ENCODE results near the gene GSG1L. TPM values are rescaled to one million over a fixed set of nuclear protein-coding genes. Genes with fewer than 3 reads are reported as not detected.

GSG1L gene
- total and polyA plus RNA-seq, 9 of the 15 experiments (the other 6 are each of a cell fraction or from before 2014, with no cell fraction given), result not detected

GRCh38 chr16:27899736-27900135, 163.8 kb downstream of the GSG1L start:
- Histone ChIP-seq H3K9me3 (replicated peaks; ENCODE audit: control insufficient read depth, insufficient read depth, low read depth, low read length) (no peaks in the 10 kb centered on the region), H3K4me3 (no peak overlapping the region), H4K20me1 (replicated peaks; ENCODE audit: control insufficient read depth, insufficient read depth, low read length) (0 out of 2 replicates have a peak, but pooled peaks cover 3% of the 10 kb centered on the region), H3K9me1 (ENCODE audit: control insufficient read depth, insufficient read depth, low read length) (no peaks in the 10 kb centered on the region), H3K27ac (ENCODE audit: extremely low read depth, low read depth, low read length) (no peak overlapping the region), H3K36me3 (ENCODE audit: control insufficient read depth, insufficient read depth, low read length) (no peaks in the 10 kb centered on the region), H3K79me2 (ENCODE audit: control insufficient read depth, insufficient read depth, low read length) (no peaks in the 10 kb centered on the region), H2AFZ (ENCODE audit: low read depth, low read length) (no peak overlapping the region), H3K4me2 (ENCODE audit: insufficient read depth, low read length) (no peak overlapping the region), H3K9ac (ENCODE audit: insufficient read depth in 1 of 2, low read depth in 2 of 2, low read length in 2 of 2) (no peak overlapping the region), H3K27me3 (ENCODE audit: control insufficient read depth in 2 of 2, insufficient read depth in 2 of 2, low read length in 2 of 2) (peaks cover 16 to 61% of the 10 kb centered on the region in 2 experiments), H3K4me1 (replicated peaks in 1 of 2; ENCODE audit: control insufficient read depth in 2 of 2, insufficient read depth in 2 of 2, low read length in 2 of 2) (no peaks in the 10 kb centered on the region)
- ATAC-seq (no peak), DNase-seq (ENCODE audit: extremely low read depth in 1 of 4, low spot score in 3 of 4) (no peak), FAIRE-seq (no peak)
- WGBS (ENCODE audit: insufficient coverage, low coverage, missing lambda C conversion rate), result 0% methylated on average over 4 of the region's 4 CpGs
- ChIA-PET POLR2A (no interaction called here), CTCF (ENCODE audit: low intra/inter-chr PET ratio) (no interaction called here)
- BruUV-seq (replicated peaks), result no TSS peak
- in situ Hi-C loops (cut with MboI), result no loop called here
- intact Hi-C loops (cut with micrococcal nuclease), result no loop called here
- TF ChIP-seq MCM5 (IDR thresholded peaks at IDR 0.05; ENCODE audit: low read depth) (no peak), FOXK1 (CRISPR knock-in tag; IDR thresholded peaks at IDR 0.05; ENCODE audit: borderline replicate concordance) (no peak), AFF1 (IDR thresholded peaks at IDR 0.05; ENCODE audit: low read depth in 1 of 2, partially characterized antibody in 2 of 2) (no peak), PHB (CRISPR knock-in tag; IDR thresholded peaks at IDR 0.05) (no peak), ZNF41 (CRISPR knock-in tag; conservative IDR thresholded peaks at IDR 0.05) (no peak), SOX6 (IDR thresholded peaks at IDR 0.05) (no peak), POLR2G (IDR thresholded peaks at IDR 0.05; ENCODE audit: low read depth, low read length) (no peak), ARID3B (CRISPR knock-in tag; IDR thresholded peaks at IDR 0.05; ENCODE audit: borderline replicate concordance) (no peak)

Data from K562 (cell line).